Activated CD4-positive, CD25-positive, alpha-beta regulatory T cell (primary cell): ENCODE data around the gene YOD1.

Experiments
- DNase-seq, 4 experiments: peaks; one replicate each; lab custom pipeline; 2025; lab: John Stamatoyannopoulos, UW

The YOD1 gene

DNA sequence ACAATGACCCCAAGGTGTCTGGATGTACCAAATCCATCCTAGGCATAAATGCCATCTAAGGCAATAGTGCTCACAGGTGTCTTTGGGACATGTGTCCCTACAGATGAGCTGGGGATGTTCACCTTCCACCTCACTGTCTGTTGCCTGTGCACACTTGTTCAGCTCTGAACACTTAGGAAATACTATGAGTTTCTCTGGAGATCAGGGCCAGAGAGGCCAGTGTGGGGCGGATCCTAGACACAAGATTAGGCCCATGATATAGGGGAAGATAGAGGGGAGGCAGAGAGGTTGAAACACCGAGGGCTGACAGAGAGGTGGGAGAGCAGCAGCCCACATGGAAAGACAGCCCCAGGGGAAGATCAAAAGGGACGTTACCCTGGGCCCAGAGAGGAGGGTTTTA lies 44.1 kb downstream of the YOD1 start:
- no peak for DNase-seq

DNA sequence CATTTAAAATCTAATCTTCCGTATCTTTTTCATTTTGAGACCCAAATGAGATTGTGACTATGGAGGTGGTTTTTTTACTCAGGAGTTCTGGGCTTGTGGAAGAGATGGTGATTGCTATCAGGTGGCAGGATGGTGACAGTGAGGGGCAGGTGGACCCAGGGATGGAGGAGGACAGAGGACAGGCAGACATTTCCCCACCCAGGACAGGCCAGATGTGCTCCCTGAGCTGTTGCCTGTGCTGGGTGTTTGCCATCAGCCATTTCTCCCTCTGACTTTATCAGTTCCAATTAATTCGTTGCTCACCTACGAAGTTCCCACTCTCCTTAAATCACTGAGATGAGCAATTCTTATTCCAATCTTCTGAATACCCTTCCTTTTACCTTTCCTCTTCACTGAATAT lies 44.9 kb downstream of the YOD1 start:
- no peak for DNase-seq

DNA sequence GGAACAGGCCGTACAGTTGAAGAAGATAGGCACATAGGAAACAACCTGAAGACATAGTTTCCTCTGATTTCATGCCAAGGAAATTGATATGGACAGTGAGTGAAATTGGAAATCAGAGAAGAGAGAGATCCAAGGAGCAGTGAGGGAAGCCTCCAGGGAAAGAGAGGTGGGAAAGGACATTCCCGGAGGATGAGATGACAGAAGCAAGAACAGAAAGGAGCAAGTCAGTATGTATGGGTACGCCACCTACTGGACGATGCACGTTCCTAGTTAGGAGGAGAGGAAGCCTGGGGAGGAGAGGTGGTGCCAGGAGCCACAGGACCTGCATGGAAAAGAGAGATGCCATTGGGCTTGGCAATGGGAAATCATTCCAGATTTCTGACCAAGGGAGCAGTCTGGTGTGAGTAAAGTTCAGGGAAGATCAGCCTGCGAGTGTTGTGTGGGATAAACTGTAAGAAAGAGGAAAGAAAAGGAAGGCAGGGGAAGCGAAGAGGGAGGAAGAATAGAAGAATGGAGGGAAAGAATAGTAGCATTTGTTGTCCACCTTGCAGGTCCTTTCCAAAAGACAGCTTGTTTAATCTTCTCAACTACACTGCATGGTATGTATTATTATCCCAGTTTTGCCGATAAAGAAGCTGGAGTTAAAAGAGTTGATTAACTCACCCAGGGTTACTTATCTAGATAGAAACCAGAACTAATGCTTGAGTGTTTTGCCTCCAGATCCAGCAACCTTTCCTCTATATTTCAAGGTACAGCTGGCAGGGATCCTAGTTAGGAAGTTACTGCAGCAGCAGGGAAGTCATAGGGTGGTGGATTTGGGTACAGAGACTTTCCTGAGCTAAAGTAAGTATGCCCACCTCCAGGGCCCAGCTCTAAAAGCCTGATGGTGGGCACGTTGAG lies 45.8 kb downstream of the YOD1 start:
- DNase-seq = no peak

DNA sequence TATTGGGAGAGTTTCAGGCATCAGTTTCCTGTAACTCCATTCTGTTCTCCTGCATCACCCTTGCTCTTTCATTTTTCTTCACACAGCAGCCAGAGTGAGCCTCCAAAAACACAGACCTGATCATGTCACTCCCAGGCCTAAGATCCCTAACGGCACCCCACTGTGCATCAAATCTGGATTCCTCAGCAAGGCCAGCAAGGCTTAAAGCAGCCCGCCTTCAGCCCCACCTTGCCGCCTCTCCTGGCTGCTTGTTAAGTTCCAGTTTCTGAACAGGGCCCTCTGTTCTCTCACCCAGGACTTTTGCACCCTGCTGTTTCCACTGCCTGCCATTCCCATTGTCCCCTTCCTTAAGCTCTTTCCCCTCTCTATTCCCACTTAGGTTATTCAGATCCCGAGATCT lies 47.8 kb downstream of the YOD1 start:
- DNase-seq = no peak

DNA sequence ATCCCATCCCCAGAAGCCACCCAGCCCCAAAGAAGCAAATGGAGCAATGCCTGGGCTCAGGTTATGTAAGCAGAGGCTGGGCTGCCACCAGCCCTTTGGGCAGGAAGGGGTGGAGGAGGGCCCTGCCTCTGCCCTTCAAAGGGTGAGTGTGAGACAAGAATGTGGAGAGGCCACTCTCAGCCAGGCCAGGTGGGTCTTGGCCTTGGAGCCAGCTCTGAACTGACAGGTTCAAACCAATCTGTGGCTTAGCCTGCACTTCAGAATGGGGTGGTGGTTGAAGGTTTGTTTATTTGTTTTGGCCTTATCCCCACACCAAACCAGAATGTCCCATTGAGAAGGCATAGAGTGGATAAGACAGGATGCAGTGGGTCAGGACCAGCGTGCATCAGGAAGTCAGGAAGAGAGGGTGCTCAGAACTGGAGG lies 48.3 kb downstream of the YOD1 start:
- no peak for DNase-seq

DNA sequence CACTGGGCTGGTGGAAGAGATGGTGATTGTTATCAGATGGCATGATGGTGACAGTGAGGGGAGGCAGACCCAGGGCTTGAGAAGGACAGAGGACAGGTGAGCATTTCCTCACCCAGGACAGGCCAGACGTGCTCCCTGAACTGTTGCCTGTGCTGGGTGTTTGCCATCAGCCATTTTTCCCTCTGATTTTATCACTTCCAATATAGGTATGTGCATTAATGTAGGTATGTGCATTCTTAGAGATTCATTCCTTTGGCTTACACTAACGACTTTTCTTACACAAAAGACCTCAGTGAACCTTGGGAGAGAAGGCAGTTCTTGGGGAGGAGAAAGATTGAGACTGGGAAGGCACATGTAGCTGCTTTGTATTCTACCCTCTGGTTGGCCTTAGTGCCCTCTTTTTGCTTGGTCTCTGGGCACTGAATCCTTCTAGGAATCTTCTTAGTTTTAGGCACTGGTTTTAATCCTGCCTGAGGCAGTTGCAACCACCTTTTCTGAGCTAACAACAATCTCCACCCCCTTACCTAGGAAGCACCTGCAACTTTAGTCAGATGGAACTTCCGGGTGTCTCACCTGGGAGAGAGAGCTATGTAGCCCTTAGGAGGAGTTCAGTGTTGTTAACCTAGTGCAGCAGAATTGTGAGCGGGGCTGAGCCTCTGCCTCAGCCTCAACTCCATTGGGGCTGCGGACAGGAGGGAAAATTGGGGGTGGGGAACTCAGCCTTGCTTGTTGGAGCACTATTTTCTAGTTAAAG lies 49.3 kb downstream of the YOD1 start:
- no peak for DNase-seq

DNA sequence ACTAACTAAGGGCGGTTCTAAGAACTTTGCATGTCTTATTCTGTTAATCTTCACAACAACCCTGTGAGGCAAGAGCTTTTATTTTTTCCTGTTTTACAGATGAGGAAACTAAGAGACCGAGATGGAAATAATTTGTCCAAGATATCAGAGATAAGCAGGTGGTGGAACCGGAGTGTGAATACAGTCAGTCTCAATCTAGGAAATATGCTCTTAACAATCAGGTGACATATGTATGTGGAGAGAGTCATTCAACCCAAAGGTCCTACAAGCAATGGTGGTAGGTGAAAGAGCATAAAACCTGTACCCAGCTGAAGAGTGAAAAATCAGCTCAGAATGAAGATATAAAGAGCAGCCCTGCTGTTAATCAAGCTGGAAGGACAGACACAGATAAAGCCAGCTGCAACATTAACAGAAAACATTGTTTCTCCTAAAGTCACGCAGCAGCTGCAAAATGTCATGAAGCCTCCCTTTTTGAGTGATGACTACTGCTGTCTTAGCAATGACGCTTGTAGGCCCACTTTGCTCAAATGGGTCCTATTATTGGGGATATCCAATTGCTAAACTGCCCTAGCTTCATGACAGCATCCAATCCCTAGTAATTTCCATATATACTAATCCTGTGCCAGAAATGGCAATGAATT lies 50.2 kb downstream of the YOD1 start:
- DNase-seq = no peak

DNA sequence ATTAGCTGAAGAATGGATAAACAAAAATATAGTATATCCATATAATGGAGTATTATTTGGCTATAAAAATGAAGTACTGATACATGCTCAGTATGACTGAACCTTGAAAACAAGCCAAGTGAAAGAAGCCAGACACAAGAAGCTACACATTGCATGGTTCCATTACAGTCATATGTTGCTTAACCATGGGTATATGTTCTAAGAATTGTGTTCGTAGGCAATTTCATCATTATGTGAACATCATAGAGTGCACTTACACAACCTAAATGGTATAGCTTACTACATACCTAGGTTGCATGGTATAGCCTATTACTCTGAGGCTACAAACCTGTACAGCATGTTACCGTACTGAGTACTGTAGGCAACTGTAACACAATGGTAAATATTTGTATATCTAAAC lies 52.2 kb downstream of the YOD1 start:
- no peak for DNase-seq
